WERI-Rb-1 (cell line): ENCODE data around the gene IL23R.

Source experiments
- DNase-seq: peaks from one replicate; pipeline ENCODE4 v3.0.0-alpha.2; 2020
- H3K27ac ChIP-seq: fragments of 250-450 bp; sonication (Bioruptor Pico); 2 replicates; pipeline ENCODE4 v1.5.1; 2020; ENCODE audit warnings: mild to moderate bottlenecking, moderate library complexity
- H3K27me3 ChIP-seq: fragments of 250-450 bp; sonication (Bioruptor Pico); 2 replicates; pipeline ENCODE4 v1.5.1; 2021; ENCODE audit warnings: mild to moderate bottlenecking, low read depth, moderate library complexity; ENCODE audit not compliant: insufficient read depth, severe bottlenecking
- H3K36me3 ChIP-seq: fragments of 250-450 bp; sonication (Bioruptor Pico); 2 replicates; pipeline ENCODE4 v1.5.1; 2020; ENCODE audit warnings: mild to moderate bottlenecking, moderate library complexity
- H3K4me3 ChIP-seq: 2 replicates; pipeline ENCODE4 v1.5.1; 2011; ENCODE audit warnings: low read depth, mild to moderate bottlenecking, control low read depth, low read length
- H3K9me3 ChIP-seq: fragments of 250-450 bp; sonication (Bioruptor Pico); 2 replicates; pipeline ENCODE4 v1.5.1; 2021; ENCODE audit warnings: mild to moderate bottlenecking, moderate library complexity; ENCODE audit not compliant: severe bottlenecking
- TF ChIP-seq, protein P1 (sequence below): IDR thresholded peaks from 2 replicates; pipeline ENCODE4 v1.5.1; 2011; ENCODE audit warnings: low read depth, mild to moderate bottlenecking, control low read depth, inconsistent platforms, low read length

The IL23R gene

DNA sequence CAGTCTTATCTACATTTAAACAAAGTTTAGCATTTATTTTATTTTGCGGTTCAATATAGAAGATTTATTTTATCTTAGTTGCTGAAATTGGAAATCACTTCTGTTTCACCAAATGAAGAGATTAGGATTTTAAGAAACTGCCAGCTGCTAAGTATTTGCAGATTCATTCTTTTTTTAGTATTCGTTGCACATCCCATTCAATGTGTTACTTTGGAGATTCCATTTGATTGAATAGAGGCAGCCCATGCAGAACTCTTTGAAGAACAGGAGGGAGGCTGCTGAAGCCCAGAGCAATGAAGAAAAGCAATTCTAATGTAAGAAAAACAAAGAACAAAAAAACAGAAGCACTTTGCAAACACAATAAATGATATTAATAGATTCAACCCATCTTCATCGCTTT lies 102.8 kb downstream of the IL23R start:
- DNase-seq = no peak

DNA sequence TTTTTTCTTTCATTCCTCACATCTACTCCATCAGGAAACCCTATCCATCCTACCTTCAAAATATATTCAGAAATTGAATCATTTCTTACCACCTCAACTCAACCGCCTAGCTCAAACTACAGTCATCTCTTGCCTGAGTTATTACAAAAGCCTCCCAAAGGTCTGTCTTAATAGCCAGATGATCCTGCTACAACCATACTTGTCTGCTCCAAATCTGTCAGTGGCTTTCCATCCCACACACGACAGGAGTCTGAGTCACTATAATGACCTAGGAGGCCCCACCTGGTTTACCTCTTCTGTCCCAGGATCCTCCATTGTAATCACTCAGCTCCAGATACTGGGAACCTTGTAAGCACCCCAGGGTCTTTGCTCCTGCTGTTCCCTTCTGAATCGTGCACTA lies 104.3 kb downstream of the IL23R start:
- Histone ChIP-seq H3K27me3 (no peaks in the 10 kb centered on the region), H3K4me3 (no peak overlapping the region), H3K27ac (no peak overlapping the region), H3K36me3 (no peaks in the 10 kb centered on the region), H3K9me3 (peaks cover 4% of the 10 kb centered on the region)
- DNase-seq = no peak
- TF ChIP-seq, protein P1, sequence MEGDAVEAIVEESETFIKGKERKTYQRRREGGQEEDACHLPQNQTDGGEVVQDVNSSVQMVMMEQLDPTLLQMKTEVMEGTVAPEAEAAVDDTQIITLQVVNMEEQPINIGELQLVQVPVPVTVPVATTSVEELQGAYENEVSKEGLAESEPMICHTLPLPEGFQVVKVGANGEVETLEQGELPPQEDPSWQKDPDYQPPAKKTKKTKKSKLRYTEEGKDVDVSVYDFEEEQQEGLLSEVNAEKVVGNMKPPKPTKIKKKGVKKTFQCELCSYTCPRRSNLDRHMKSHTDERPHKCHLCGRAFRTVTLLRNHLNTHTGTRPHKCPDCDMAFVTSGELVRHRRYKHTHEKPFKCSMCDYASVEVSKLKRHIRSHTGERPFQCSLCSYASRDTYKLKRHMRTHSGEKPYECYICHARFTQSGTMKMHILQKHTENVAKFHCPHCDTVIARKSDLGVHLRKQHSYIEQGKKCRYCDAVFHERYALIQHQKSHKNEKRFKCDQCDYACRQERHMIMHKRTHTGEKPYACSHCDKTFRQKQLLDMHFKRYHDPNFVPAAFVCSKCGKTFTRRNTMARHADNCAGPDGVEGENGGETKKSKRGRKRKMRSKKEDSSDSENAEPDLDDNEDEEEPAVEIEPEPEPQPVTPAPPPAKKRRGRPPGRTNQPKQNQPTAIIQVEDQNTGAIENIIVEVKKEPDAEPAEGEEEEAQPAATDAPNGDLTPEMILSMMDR = no peak

More for the DNA sequence above, 102.8 kb downstream of the IL23R start:
- Histone ChIP-seq H3K36me3 (no peaks in the 10 kb centered on the region), H3K27me3 (no peaks in the 10 kb centered on the region), H3K27ac (no peak overlapping the region), H3K9me3 (peaks cover 4% of the 10 kb centered on the region), H3K4me3 (no peak overlapping the region)
- TF ChIP-seq, protein P1 = no peak

DNA sequence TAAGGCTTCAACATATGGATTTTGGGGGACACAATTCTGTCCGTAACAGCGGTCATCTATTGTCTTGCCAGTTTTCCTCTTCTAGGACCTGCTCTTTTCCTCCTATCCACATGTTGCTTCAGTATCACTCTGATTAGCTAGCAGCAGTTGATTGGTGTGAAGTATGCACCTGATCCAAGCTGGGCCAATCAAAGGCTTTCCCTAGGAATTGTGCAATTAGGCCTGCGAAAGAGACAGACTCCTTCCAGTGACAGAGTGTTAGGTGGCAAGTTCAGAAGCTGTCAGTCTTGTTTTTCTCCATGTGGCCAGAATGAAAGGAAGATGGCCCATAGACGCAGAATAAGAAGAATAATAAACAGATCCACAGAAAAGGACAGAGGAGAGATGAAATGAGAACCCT lies 107.3 kb downstream of the IL23R start:
- DNase-seq = no peak
- H3K4me3 ChIP-seq = no peak overlapping the region
- H3K36me3 ChIP-seq = no peaks in the 10 kb centered on the region

GRCh38 chr1:67274623-67275325 lies 108.5 kb downstream of the IL23R start:
- no peak for DNase-seq
- H3K4me3 ChIP-seq = no peak overlapping the region
- TF ChIP-seq, protein P1 = no peak
- no peaks in the 10 kb centered on the region for H3K27me3 ChIP-seq
- H3K27ac ChIP-seq = no peak overlapping the region
- H3K9me3 ChIP-seq = peaks cover 4% of the 10 kb centered on the region
- H3K36me3 ChIP-seq = no peaks in the 10 kb centered on the region

More for the DNA sequence above, 107.3 kb downstream of the IL23R start:
- Histone ChIP-seq H3K27me3 (no peaks in the 10 kb centered on the region), H3K27ac (no peak overlapping the region), H3K9me3 (peaks cover 4% of the 10 kb centered on the region)
- TF ChIP-seq, protein P1 = no peak

GRCh38 chr1:67280696-67281095 lies 114.4 kb downstream of the IL23R start:
- no peaks in the 10 kb centered on the region for H3K36me3 ChIP-seq
- no peak overlapping the region for H3K27ac ChIP-seq
- TF ChIP-seq, protein P1 = no peak

GRCh38 chr1:67281244-67281643 lies 115.0 kb downstream of the IL23R start:
- no peak for DNase-seq
- TF ChIP-seq, protein P1 = no peak
- H3K36me3 ChIP-seq = no peaks in the 10 kb centered on the region
- no peak overlapping the region for H3K4me3 ChIP-seq
- H3K9me3 ChIP-seq = no peaks in the 10 kb centered on the region
- H3K27ac ChIP-seq = no peak overlapping the region
- no peaks in the 10 kb centered on the region for H3K27me3 ChIP-seq

More at GRCh38 chr1:67280696-67281095, 114.4 kb downstream of the IL23R start:
- no peak for DNase-seq
- H3K9me3 ChIP-seq = no peaks in the 10 kb centered on the region
- no peak overlapping the region for H3K4me3 ChIP-seq
- H3K27me3 ChIP-seq = no peaks in the 10 kb centered on the region
